ENCODE data around the gene CACNA2D4. TPM values are rescaled to one million over a fixed set of nuclear protein-coding genes. Genes with fewer than 3 reads are reported as not detected.

The CACNA2D4 gene
- total RNA-seq, 1 donor, result 0.27 TPM

DNA sequence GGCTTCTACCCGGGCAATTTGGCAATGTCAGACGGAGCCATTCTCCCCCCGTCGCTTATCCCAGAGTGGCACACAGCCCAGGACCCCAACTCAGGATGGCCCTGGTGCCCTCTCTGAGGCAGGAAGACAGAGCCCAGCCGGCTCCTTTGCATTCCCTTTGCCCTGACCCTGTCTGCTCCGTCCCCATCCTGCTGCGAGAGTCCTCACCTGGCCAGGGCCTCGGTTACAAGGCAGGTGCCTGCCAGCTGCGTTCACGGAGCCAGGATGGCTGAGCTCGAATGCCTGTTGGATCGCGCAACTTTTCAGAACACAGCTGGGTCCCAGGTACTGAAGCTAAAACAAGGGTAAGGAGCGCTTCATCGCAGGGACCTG, 79.5 kb downstream of the CACNA2D4 start:
- no peak overlapping the region for H3K4me3 ChIP-seq (ENCODE audit: low read depth, low read length)
- no peak for TF ChIP-seq CTCF (IDR thresholded peaks at IDR 0.05; ENCODE audit: insufficient read depth, low read length)
- DNase-seq (ENCODE audit: low read depth), result no peak

- H3K4me3 ChIP-seq (ENCODE audit: low read depth, low read length), result no peak overlapping the region
- TF ChIP-seq CTCF (IDR thresholded peaks at IDR 0.05; ENCODE audit: insufficient read depth, low read length), result no peak
- no peak for DNase-seq (ENCODE audit: low read depth)
Observed at GRCh38 chr12:1838205-1838993, 80.1 kb downstream of the CACNA2D4 start.

DNA sequence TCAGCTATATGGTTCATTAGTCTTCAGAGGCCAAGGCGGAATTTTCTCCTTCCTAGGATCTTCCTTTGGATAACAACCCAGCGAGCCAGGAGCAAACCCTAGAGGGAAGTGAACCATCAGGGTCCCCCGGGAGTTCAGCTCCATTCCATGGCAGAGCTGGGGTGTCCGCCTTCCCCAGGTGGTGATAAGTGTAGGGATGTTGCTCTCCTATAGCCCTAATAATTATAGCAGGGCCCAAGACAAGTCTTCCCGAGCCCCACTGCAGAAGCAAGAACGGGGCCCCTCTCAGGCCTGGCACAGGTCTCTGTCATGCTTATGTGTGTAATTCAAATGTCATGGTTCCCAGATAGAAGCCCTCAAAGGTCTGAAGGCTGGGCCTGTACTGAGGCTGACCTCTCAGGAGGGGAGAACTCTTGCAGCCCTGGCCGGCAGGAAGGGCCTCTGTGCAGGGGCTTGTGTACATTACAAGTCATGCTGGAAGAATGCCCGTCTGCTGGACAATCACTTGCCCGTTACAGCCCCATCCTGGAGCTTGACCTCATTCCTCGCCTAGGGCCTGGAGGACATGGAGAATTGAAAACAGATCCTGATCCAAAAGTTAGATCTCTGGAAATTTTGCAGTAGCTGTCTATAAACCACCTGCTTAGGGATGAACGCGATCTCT, 80.8 kb downstream of the CACNA2D4 start:
- no peak overlapping the region for H3K4me3 ChIP-seq (ENCODE audit: low read depth, low read length)
- DNase-seq (ENCODE audit: low read depth), result no peak
- TF ChIP-seq CTCF (IDR thresholded peaks at IDR 0.05; ENCODE audit: insufficient read depth, low read length), result no peak

GRCh38 chr12:1836854-1837421, 81.5 kb downstream of the CACNA2D4 start:
- no peak overlapping the region for H3K4me3 ChIP-seq (ENCODE audit: low read depth, low read length)
- no peak for TF ChIP-seq CTCF (IDR thresholded peaks at IDR 0.05; ENCODE audit: insufficient read depth, low read length)
- no peak for DNase-seq (ENCODE audit: low read depth)

GRCh38 chr12:1836241-1836803, 82.1 kb downstream of the CACNA2D4 start:
- H3K4me3 ChIP-seq (ENCODE audit: low read depth, low read length), result no peak overlapping the region
- no peak for DNase-seq (ENCODE audit: low read depth)
- no peak for TF ChIP-seq CTCF (IDR thresholded peaks at IDR 0.05; ENCODE audit: insufficient read depth, low read length)

- no peak overlapping the region for H3K4me3 ChIP-seq (ENCODE audit: low read depth, low read length)
- no peak for TF ChIP-seq CTCF (IDR thresholded peaks at IDR 0.05; ENCODE audit: insufficient read depth, low read length)
- no peak for DNase-seq (ENCODE audit: low read depth)
Observed at GRCh38 chr12:1835211-1836131, 83.0 kb downstream of the CACNA2D4 start.
